Measurements from ENCODE around the gene PTGER3. TPM values are rescaled to one million over a fixed set of nuclear protein-coding genes. Genes with fewer than 3 reads are reported as not detected.

Gene PTGER3
- polyA plus RNA-seq, 1 donor (not counting 4 experiments of a cell fraction or from before 2014, with no cell fraction given) = 0.04 TPM

- no peak overlapping the region for H3K9ac ChIP-seq (ENCODE audit: control insufficient read depth, extremely low read depth, insufficient read depth, low read length)
- no peaks in the 10 kb centered on the region for H3K9me1 ChIP-seq (ENCODE audit: control insufficient read depth, extremely low read depth, insufficient read depth, low read length)
- no peaks in the 10 kb centered on the region for H4K20me1 ChIP-seq (ENCODE audit: control insufficient read depth, extremely low read depth, insufficient read depth, low read length)
- no peak overlapping the region for H3K4me3 ChIP-seq (ENCODE audit: control insufficient read depth in 2 of 3, extremely low read depth in 1 of 3, insufficient read depth in 2 of 3, low read depth in 1 of 3, low read length in 3 of 3)
- H3K79me2 ChIP-seq (ENCODE audit: control insufficient read depth, insufficient read depth, low read length) = no peaks in the 10 kb centered on the region
- H3K36me3 ChIP-seq (ENCODE audit: control insufficient read depth in 2 of 2, extremely low read depth in 1 of 2, insufficient read depth in 2 of 2, low read length in 2 of 2) = no peaks in the 10 kb centered on the region
- no peak overlapping the region for H3K4me2 ChIP-seq (ENCODE audit: control insufficient read depth, extremely low read depth, insufficient read depth, low read depth, low read length)
- H3K27me3 ChIP-seq (ENCODE audit: control insufficient read depth, extremely low read depth, insufficient read depth, low read length) = no peaks in the 10 kb centered on the region
- no peaks in the 10 kb centered on the region for H3K9me3 ChIP-seq (ENCODE audit: control insufficient read depth, low read depth, low read length)
- no peaks in the 10 kb centered on the region for H3K4me1 ChIP-seq (ENCODE audit: control insufficient read depth, extremely low read depth, insufficient read depth, low read length)
- FAIRE-seq (no peak), DNase-seq (ENCODE audit: low read depth, low spot score) (no peak)
- dilution Hi-C loops (cut with MboI; ENCODE audit: extremely low pct_ligation_motif_present, low sequenced_read_pairs) = no loop called here
- no peak overlapping the region for H3K27ac ChIP-seq (ENCODE audit: control insufficient read depth, insufficient read depth, low read length)
- H2AFZ ChIP-seq (ENCODE audit: control insufficient read depth, low read length) = no peak overlapping the region
- TF ChIP-seq EZH2 (IDR thresholded peaks at IDR 0.05; ENCODE audit: low read length) = no peak
- no peak for TF ChIP-seq CTCF (optimal IDR thresholded peaks at IDR 0.05 in 1 of 3, IDR thresholded peaks at IDR 0.05 in 1 of 3, conservative IDR thresholded peaks at IDR 0.05 in 1 of 3; ENCODE audit: extremely low read depth in 1 of 3, insufficient read depth in 2 of 3, low read length in 3 of 3)
Measured at GRCh38 chr1:70977575-70977974, 70.0 kb downstream of the PTGER3 start.

GRCh38 chr1:70977041-70977440 is 70.6 kb downstream of the PTGER3 start:
- H3K4me1 ChIP-seq (ENCODE audit: control insufficient read depth, extremely low read depth, insufficient read depth, low read length) = no peaks in the 10 kb centered on the region
- no peak overlapping the region for H3K4me2 ChIP-seq (ENCODE audit: control insufficient read depth, extremely low read depth, insufficient read depth, low read depth, low read length)
- H3K4me3 ChIP-seq (ENCODE audit: control insufficient read depth in 2 of 3, extremely low read depth in 1 of 3, insufficient read depth in 2 of 3, low read depth in 1 of 3, low read length in 3 of 3) = no peak overlapping the region
- DNase-seq (ENCODE audit: low read depth, low spot score) (no peak), FAIRE-seq (no peak)
- H3K36me3 ChIP-seq (ENCODE audit: control insufficient read depth in 2 of 2, extremely low read depth in 1 of 2, insufficient read depth in 2 of 2, low read length in 2 of 2) = no peaks in the 10 kb centered on the region
- dilution Hi-C loops (cut with MboI; ENCODE audit: extremely low pct_ligation_motif_present, low sequenced_read_pairs) = no loop called here
- H4K20me1 ChIP-seq (ENCODE audit: control insufficient read depth, extremely low read depth, insufficient read depth, low read length) = no peaks in the 10 kb centered on the region
- H3K9me3 ChIP-seq (ENCODE audit: control insufficient read depth, low read depth, low read length) = no peaks in the 10 kb centered on the region
- H3K9ac ChIP-seq (ENCODE audit: control insufficient read depth, extremely low read depth, insufficient read depth, low read length) = no peak overlapping the region
- no peak overlapping the region for H3K27ac ChIP-seq (ENCODE audit: control insufficient read depth, insufficient read depth, low read length)
- TF ChIP-seq EZH2 (IDR thresholded peaks at IDR 0.05; ENCODE audit: low read length) (no peak), CTCF (optimal IDR thresholded peaks at IDR 0.05 in 1 of 3, IDR thresholded peaks at IDR 0.05 in 1 of 3, conservative IDR thresholded peaks at IDR 0.05 in 1 of 3; ENCODE audit: extremely low read depth in 1 of 3, insufficient read depth in 2 of 3, low read length in 3 of 3) (no peak)
- no peaks in the 10 kb centered on the region for H3K9me1 ChIP-seq (ENCODE audit: control insufficient read depth, extremely low read depth, insufficient read depth, low read length)
- H2AFZ ChIP-seq (ENCODE audit: control insufficient read depth, low read length) = no peak overlapping the region
- H3K27me3 ChIP-seq (ENCODE audit: control insufficient read depth, extremely low read depth, insufficient read depth, low read length) = no peaks in the 10 kb centered on the region
- no peaks in the 10 kb centered on the region for H3K79me2 ChIP-seq (ENCODE audit: control insufficient read depth, insufficient read depth, low read length)
